Spleen (tissue), 7 donors: ENCODE data around the gene PSPN.

Experiments
- CTCF ChIP-seq, 11 experiments: fragments of 200-600 bp in 7 of 11; fragments of 450-650 bp in 4 of 11; sonication (generic) in 4 of 11; IDR thresholded peaks in 8 of 11; conservative IDR thresholded peaks in 3 of 11; 1 replicate in 7 of 11; 2 replicates in 4 of 11; pipeline versions ENCODE4 v1.4.0 to v1.8.0; 2016 to 2021; ENCODE audit warnings: antibody characterized with exemption in 11 of 11, inconsistent platforms in 4 of 11, mild to moderate bottlenecking in 1 of 11
- POLR2AphosphoS5 ChIP-seq, 3 donors: sonication (generic); formaldehyde crosslinking; IDR thresholded peaks; one replicate each; pipeline ENCODE4 v1.5.1; 2017; ENCODE audit warnings: antibody characterized with exemption in 3 of 3
- donor health status: DM: no; HTN: no; CAD: no; lungs with moderate emphysema.
- donor health status: DM: no; HTN: no; CAD: no.
- donor health status: DM: no; HTN: no; CAD: no.

GRCh38 chr19:6334490-6335285 is 41.0 kb downstream of the PSPN start:
- TF ChIP-seq CTCF (IDR thresholded peaks at IDR 0.05 in 8 of 11, conservative IDR thresholded peaks at IDR 0.05 in 3 of 11) (no peak), POLR2AphosphoS5 (IDR thresholded peaks at IDR 0.05) (no peak)
